Measurements from ENCODE around the gene LIPG.
"Not testable (repeated sequence)": the region's sequence is repeated elsewhere in the genome, so short reads cannot be mapped to it uniquely, and the experiment has no call there.

Gene LIPG

DNA sequence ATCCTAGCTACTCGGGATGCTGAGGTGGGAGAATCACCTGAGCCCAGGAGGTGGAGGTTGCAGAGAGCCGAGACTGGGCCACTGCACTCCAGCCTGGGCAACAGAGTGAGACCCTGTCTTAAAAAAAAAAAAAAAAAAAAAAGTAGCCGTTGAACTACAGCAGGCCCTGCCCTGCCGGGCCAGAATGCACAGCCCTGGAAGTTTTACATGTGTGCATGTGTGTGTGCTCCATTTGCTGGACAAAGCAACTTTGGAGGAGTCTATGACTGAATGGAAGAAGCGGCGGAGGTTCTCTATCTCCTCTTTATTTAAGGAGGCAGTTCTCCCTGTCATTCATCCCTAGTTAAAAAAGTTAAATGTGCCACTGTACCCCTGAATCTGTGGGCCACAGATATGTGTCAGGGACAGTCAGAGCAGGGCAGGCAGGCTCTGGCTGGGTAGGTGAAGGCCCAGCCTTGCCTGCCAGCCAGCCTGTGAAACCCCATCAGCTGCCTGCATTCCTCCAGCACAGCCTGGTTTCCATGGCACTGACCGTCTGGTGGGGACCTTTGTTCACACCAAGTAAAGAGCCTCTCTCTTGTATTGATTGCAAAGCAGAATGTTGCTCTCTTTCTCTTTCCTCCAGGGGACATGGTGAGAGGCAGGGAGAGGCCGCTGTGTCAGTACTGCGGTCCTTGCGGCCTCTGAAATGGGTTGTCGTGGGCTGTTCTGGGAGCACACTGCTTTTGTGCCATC lies 10.9 kb downstream of the LIPG start:
- CTCF ChIA-PET = no interaction called here
- H3K36me3 Mint-ChIP-seq = no peaks in the 10 kb centered on the region
- H3K27ac Mint-ChIP-seq = no peak overlapping the region
- no peak overlapping the region for H3K4me3 Mint-ChIP-seq
- DNase-seq = no peak
- H3K9me3 Mint-ChIP-seq = no peaks in the 10 kb centered on the region
- H3K4me1 Mint-ChIP-seq = no peaks in the 10 kb centered on the region
- H3K27me3 Mint-ChIP-seq = peaks cover 17% of the 10 kb centered on the region

- Mint-ChIP-seq H3K9me3 (no peaks in the 10 kb centered on the region), H3K36me3 (no peaks in the 10 kb centered on the region), H3K4me3 (no peak overlapping the region), H3K27me3 (peaks cover 14% of the 10 kb centered on the region), H3K4me1 (no peaks in the 10 kb centered on the region), H3K27ac (no peak overlapping the region)
- DNase-seq = no peak
- CTCF ChIA-PET = no interaction called here
Observed at GRCh38 chr18:49573835-49574234, 12.0 kb downstream of the LIPG start.

DNA sequence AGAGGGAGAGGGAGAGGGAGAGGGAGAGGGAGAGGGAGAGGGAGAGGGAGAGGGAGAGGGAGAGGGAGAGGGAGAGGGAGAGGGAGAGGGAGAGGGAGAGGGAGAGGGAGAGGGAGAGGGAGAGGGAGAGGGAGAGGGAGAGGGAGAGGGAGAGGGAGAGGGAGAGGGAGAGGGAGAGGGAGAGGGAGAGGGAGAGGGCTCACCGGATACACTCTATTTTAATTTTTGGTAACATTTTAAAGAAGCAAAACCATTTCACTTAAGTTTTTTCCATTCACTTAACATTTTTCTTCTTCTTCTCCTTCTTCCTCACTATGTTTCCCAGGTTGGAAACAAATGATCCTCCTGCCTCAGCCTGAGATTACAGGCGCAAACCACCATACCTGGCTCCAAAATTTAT lies 17.2 kb downstream of the LIPG start:
- DNase-seq, H3K27ac Mint-ChIP-seq, CTCF ChIA-PET, H3K9me3 Mint-ChIP-seq, H3K36me3 Mint-ChIP-seq, H3K4me1 Mint-ChIP-seq, H3K4me3 Mint-ChIP-seq: not testable (repeated sequence)
- peaks cover 24% of the 10 kb centered on the region for H3K27me3 Mint-ChIP-seq

DNA sequence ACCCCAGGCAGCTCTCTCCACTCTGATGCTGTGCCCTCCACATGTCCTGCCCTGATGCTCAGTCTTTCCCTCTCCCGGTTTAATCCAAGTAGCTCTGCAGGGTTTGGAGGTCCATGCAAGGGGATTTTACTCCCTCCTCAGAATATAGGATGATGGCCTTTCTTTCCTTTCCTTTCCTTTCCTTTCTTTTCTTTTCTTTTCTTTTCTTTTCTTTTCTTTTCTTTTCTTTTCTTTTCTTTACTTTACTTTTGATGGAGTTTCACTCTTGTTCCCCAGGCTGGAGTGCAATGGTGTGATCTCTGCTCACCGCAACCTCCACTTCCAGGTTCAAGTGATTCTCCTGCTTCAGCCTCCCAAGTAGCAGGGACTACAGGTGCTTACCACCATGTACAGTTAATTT lies 17.7 kb downstream of the LIPG start:
- peaks cover 24% of the 10 kb centered on the region for H3K27me3 Mint-ChIP-seq
- H3K27ac Mint-ChIP-seq, H3K4me3 Mint-ChIP-seq, CTCF ChIA-PET, H3K9me3 Mint-ChIP-seq, DNase-seq, H3K4me1 Mint-ChIP-seq, H3K36me3 Mint-ChIP-seq: not testable (repeated sequence)

- CTCF ChIA-PET = no interaction called here
- no peaks in the 10 kb centered on the region for H3K36me3 Mint-ChIP-seq
Observed at GRCh38 chr18:49580279-49580678, 18.4 kb downstream of the LIPG start.

DNA sequence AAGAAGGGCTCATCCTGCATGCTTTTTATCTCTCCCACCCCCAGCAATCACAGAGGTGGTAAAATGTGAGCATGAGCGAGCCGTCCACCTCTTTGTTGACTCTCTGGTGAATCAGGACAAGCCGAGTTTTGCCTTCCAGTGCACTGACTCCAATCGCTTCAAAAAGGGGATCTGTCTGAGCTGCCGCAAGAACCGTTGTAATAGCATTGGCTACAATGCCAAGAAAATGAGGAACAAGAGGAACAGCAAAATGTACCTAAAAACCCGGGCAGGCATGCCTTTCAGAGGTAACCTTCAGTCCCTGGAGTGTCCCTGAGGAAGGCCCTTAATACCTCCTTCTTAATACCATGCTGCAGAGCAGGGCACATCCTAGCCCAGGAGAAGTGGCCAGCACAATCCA lies 19.5 kb downstream of the LIPG start:
- peaks cover 18% of the 10 kb centered on the region for H3K27me3 Mint-ChIP-seq
- no peaks in the 10 kb centered on the region for H3K36me3 Mint-ChIP-seq
- H3K4me1 Mint-ChIP-seq = no peaks in the 10 kb centered on the region
- CTCF ChIA-PET = interaction anchor here (0.8 kb wide), 1 partner anchor 12 kb away, joined by 3 read pairs; no protein-coding TSS in a partner anchor
- DNase-seq = no peak
- no peaks in the 10 kb centered on the region for H3K9me3 Mint-ChIP-seq
- no peak overlapping the region for H3K27ac Mint-ChIP-seq
- no peak overlapping the region for H3K4me3 Mint-ChIP-seq

More at GRCh38 chr18:49580279-49580678, 18.4 kb downstream of the LIPG start:
- no peak overlapping the region for H3K4me3 Mint-ChIP-seq
- no peaks in the 10 kb centered on the region for H3K4me1 Mint-ChIP-seq
- H3K9me3 Mint-ChIP-seq = no peaks in the 10 kb centered on the region
- no peak overlapping the region for H3K27ac Mint-ChIP-seq
- H3K27me3 Mint-ChIP-seq = peaks cover 18% of the 10 kb centered on the region
- DNase-seq = no peak

DNA sequence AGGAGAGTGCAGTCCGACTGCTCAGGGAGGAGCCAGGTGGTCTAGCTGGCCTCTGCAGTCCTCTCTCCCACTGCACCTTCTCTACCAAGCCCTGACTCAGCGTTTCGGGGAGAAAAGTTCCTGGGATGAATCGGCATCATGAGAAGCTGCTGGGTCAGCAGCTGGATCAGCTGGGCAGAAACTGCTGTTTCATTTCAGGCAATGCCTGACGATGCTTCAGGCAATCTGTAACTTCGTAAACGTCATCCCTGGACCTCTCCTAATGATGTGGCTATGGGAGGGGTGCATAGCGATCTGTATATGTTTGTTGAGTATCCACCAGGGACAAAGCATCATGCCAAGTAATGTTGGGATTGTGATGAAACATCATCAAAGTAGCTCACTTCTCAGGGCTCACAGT lies 20.7 kb downstream of the LIPG start:
- no peaks in the 10 kb centered on the region for H3K4me1 Mint-ChIP-seq
- no peaks in the 10 kb centered on the region for H3K9me3 Mint-ChIP-seq
- no peak for DNase-seq
- H3K27me3 Mint-ChIP-seq = peaks cover 18% of the 10 kb centered on the region
- CTCF ChIA-PET = interaction anchor here (0.6 kb wide), 1 partner anchor 882 kb away, joined by 3 read pairs; no protein-coding TSS in a partner anchor
- H3K4me3 Mint-ChIP-seq = no peak overlapping the region
- H3K27ac Mint-ChIP-seq = no peak overlapping the region
- H3K36me3 Mint-ChIP-seq = no peaks in the 10 kb centered on the region

DNA sequence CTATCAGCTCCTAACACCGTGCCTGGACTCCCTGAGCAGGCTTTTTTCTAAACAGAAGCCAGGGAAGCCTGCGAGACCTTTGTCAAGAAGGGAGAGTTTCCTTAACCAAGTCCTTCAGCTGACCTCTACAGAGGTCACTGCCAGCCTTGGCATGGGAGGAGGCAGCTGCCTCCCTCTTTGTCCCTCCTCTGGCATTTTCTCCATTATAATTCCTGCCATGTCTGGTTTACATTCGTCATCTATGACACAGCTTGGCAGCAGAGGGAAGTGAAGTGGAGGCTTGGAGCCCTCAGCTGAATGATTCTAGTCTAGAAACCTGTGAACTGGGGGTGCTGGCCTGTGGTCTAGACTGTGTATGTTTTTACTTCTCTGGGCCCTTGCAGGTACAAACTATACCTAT lies 22.5 kb downstream of the LIPG start:
- CTCF ChIA-PET = no interaction called here

DNA sequence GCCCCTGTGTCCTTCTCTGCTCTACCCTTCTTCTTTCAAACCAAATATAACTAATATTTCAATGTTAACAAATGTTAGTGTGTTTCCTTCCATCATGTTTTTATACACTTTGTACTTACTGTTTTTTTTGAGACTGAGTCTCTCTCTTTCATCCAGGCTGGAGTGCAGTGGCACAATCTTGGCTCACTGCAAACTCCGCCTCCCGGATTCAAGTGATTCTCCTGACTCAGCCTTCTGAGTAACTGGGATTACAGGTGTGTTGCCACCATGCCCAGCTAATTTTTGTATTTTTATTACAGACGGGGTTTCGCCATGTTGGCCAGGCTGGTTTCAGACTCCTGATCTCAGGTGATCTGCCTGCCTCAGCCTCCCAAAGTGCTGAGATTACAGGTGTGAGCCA lies 23.1 kb downstream of the LIPG start:
- H3K4me1 Mint-ChIP-seq, DNase-seq, H3K4me3 Mint-ChIP-seq, H3K27ac Mint-ChIP-seq, CTCF ChIA-PET, H3K36me3 Mint-ChIP-seq, H3K9me3 Mint-ChIP-seq: not testable (repeated sequence)
- H3K27me3 Mint-ChIP-seq = peaks cover 16% of the 10 kb centered on the region

More for the DNA sequence above, 22.5 kb downstream of the LIPG start:
- Mint-ChIP-seq H3K9me3 (no peaks in the 10 kb centered on the region), H3K4me1 (no peaks in the 10 kb centered on the region), H3K36me3 (no peaks in the 10 kb centered on the region), H3K4me3 (no peak overlapping the region), H3K27me3 (peaks cover 19% of the 10 kb centered on the region), H3K27ac (no peak overlapping the region)
- DNase-seq = no peak

DNA sequence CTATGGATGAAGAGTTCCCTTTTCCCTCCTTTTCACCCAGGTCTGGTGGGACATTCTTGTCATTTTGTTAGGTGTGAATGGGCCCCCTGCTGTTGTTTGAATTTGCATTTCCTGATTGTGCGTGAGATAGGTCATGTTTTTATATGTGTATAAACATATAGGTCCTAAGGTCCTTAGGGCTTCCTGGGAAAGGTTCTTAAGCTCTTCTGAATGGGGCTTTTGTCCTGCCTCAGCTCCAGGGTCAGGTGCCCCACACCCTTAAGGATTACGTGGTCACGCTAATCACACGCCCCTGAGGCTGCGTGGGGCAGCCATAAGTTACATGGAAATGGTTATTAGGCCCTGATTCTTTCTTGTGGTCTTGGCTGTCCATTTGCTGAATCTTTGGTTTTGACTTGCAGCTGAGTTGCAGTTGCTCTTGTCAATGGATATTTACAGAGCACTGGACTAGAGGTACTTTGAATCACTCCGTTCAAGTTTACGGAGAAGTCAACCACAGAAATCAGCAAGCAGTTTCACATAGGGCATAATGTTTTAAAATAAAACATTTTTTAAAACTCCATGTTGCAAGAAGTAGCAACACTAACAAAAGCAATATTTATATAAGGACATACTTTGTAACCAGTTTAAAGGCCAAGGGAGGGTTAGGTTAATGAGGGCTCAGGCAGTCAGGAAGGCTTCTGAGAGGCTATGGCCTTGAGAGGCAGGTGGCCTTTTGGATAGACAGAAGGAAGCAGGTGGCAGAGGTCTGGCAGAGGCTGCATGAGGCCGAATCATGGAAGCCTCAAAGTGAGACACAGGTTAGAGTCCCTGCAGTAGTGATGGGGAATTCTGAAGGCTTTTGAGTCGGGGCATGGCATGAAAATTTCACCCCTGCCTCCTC lies 24.2 kb downstream of the LIPG start:
- CTCF ChIA-PET = no interaction called here

GRCh38 chr18:49588171-49588570 lies 26.3 kb downstream of the LIPG start:
- Mint-ChIP-seq H3K27me3 (peaks cover 4% of the 10 kb centered on the region), H3K27ac (no peak overlapping the region), H3K9me3 (no peaks in the 10 kb centered on the region), H3K4me1 (no peaks in the 10 kb centered on the region), H3K36me3 (no peaks in the 10 kb centered on the region), H3K4me3 (no peak overlapping the region)
- CTCF ChIA-PET = no interaction called here
- DNase-seq = no peak

More for the DNA sequence above, 24.2 kb downstream of the LIPG start:
- H3K9me3 Mint-ChIP-seq = no peaks in the 10 kb centered on the region
- no peak for DNase-seq
- no peaks in the 10 kb centered on the region for H3K36me3 Mint-ChIP-seq
- H3K4me3 Mint-ChIP-seq = no peak overlapping the region
- H3K27me3 Mint-ChIP-seq = peaks cover 12% of the 10 kb centered on the region
- no peak overlapping the region for H3K27ac Mint-ChIP-seq
- H3K4me1 Mint-ChIP-seq = no peaks in the 10 kb centered on the region

GRCh38 chr18:49588971-49589370 lies 27.1 kb downstream of the LIPG start:
- H3K36me3 Mint-ChIP-seq = no peaks in the 10 kb centered on the region
- no peaks in the 10 kb centered on the region for H3K4me1 Mint-ChIP-seq
- CTCF ChIA-PET = no interaction called here

GRCh38 chr18:49590608-49591007 lies 28.8 kb downstream of the LIPG start:
- Mint-ChIP-seq H3K4me3 (no peak overlapping the region), H3K27ac (no peak overlapping the region), H3K27me3 (peaks cover 3% of the 10 kb centered on the region), H3K4me1 (no peaks in the 10 kb centered on the region), H3K9me3 (no peaks in the 10 kb centered on the region), H3K36me3 (no peaks in the 10 kb centered on the region)
- CTCF ChIA-PET = no interaction called here
- no peak for DNase-seq

More at GRCh38 chr18:49588971-49589370, 27.1 kb downstream of the LIPG start:
- Mint-ChIP-seq H3K27ac (no peak overlapping the region), H3K9me3 (no peaks in the 10 kb centered on the region), H3K27me3 (peaks cover 3% of the 10 kb centered on the region), H3K4me3 (no peak overlapping the region)
- no peak for DNase-seq

GRCh38 chr18:49591271-49591670 lies 29.4 kb downstream of the LIPG start:
- Mint-ChIP-seq H3K27ac (no peak overlapping the region), H3K4me3 (no peak overlapping the region), H3K9me3 (no peaks in the 10 kb centered on the region), H3K4me1 (no peaks in the 10 kb centered on the region), H3K36me3 (no peaks in the 10 kb centered on the region), H3K27me3 (peaks cover 3% of the 10 kb centered on the region)
- no peak for DNase-seq
- CTCF ChIA-PET = no interaction called here

DNA sequence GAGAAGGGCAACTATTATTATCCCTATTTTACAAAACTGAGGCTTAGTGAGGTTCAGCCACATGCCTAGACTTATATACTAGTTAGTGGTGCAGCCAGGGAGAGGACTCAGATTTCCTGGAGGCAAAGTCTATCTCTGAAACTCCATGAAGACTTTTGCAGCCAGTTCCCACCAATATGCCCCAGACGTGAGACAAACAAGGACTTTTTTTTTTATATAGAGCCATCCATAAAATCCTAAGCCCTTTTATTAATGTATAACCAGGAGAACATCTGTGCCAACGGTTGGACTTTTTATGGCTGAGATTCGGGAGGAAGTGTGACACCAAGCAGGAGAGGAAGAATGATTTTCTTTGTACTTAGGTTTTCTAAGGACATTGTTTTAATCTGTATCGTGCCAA lies 29.9 kb downstream of the LIPG start:
- CTCF ChIA-PET = no interaction called here
- Mint-ChIP-seq H3K4me3 (no peak overlapping the region), H3K4me1 (no peaks in the 10 kb centered on the region), H3K27ac (no peak overlapping the region), H3K9me3 (no peaks in the 10 kb centered on the region), H3K36me3 (no peaks in the 10 kb centered on the region), H3K27me3 (peaks cover 4% of the 10 kb centered on the region)
- no peak for DNase-seq
